ENCODE results near the gene PPFIBP2.

Gene PPFIBP2

DNA sequence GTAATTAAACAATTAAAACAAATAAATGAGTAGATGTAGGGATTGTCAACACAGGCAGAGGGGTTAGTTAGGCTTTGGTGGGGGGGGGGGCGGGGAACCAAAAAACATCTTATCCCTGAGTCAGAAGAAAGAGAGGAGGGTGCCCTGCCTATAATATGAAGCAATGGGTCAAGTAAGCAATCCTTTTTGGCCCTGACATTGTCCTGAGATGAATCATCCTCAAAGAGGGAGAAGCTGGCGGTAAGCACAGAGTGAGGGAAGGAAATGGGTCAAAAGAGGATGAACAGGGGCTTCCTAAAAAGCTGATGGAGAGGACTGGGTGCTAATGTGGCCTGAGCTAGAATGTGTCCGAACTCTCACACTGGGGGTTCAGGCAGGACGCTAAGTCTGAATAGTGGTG is 23.7 kb upstream of the PPFIBP2 start:
- Mint-ChIP-seq H3K27me3 (ENCODE audit: low read depth) (peaks cover 4% of the 10 kb centered on the region), H3K4me1 (ENCODE audit: low read depth) (no peaks in the 10 kb centered on the region), H3K27ac (no peak overlapping the region), H3K4me3 (no peak overlapping the region), H3K36me3 (ENCODE audit: low read depth) (no peaks in the 10 kb centered on the region), H3K9me3 (no peaks in the 10 kb centered on the region)

DNA sequence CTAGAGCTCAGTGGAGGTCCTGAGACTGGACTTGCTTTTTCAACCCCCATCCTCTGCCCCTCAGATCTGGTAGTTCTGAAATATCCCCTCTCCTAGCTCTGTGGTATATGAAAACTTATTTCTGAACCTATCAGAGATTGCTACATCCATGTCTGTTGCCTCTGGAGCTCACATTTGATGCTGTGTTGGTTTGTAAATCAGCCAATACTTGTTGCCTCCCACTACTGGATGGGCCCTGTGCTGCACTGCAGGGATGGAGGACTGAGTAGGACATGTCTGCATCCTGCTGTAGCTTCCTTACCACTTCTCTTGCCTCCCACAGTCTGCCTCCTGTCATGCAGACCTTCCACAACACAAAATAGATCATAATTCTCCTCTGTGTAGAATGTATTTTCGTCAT is 23.3 kb upstream of the PPFIBP2 start:
- Mint-ChIP-seq H3K4me3 (no peak overlapping the region), H3K4me1 (ENCODE audit: low read depth) (no peaks in the 10 kb centered on the region), H3K27ac (no peak overlapping the region), H3K27me3 (ENCODE audit: low read depth) (peaks cover 4% of the 10 kb centered on the region), H3K9me3 (no peaks in the 10 kb centered on the region), H3K36me3 (ENCODE audit: low read depth) (no peaks in the 10 kb centered on the region)

DNA sequence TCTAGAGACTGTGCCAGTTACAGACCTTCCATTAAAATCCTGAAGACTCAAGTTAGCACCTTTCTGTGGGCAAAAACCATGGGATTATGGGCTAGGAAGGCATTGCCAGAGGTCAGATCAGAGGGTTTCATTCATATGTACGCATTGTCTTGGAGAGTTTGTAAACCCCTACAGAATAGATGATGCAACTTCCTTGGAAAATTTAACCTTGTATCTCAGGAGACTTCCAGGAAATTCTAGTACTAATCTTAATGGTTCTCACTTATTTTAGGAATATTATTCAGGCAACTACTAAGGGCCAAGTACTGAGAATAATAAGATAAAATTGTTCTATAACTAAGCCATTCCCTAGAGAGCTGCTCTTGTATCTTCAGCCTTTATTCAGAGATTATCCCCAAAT is 21.5 kb upstream of the PPFIBP2 start:
- H3K9me3 Mint-ChIP-seq: no peaks in the 10 kb centered on the region
- no peak overlapping the region for H3K4me3 Mint-ChIP-seq
- peaks cover 4% of the 10 kb centered on the region for H3K27me3 Mint-ChIP-seq (ENCODE audit: low read depth)
- no peaks in the 10 kb centered on the region for H3K36me3 Mint-ChIP-seq (ENCODE audit: low read depth)
- no peaks in the 10 kb centered on the region for H3K4me1 Mint-ChIP-seq (ENCODE audit: low read depth)
- H3K27ac Mint-ChIP-seq: no peak overlapping the region

DNA sequence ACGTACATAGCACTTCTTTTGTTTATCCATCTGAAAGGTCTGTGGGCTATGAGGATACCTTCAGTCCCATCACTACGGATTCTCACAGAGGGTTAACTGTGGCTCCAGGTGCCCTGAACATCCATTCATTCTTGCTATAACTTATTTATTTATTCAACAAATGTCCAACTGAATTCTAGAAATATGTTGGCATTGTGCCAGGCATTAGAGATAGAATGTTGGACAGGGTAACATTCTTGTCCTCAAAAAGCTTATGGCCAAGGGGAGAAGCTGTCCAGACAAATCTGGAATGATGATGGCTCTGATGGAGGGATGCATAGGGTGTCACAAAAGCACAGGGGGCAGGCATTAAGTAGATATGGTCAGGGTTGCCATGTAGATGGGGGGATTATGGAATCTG is 20.1 kb upstream of the PPFIBP2 start:
- no peaks in the 10 kb centered on the region for H3K36me3 Mint-ChIP-seq (ENCODE audit: low read depth)
- no peaks in the 10 kb centered on the region for H3K4me1 Mint-ChIP-seq (ENCODE audit: low read depth)
- H3K4me3 Mint-ChIP-seq: no peak overlapping the region
- no peaks in the 10 kb centered on the region for H3K9me3 Mint-ChIP-seq
- H3K27ac Mint-ChIP-seq: no peak overlapping the region
- peaks cover 4% of the 10 kb centered on the region for H3K27me3 Mint-ChIP-seq (ENCODE audit: low read depth)

DNA sequence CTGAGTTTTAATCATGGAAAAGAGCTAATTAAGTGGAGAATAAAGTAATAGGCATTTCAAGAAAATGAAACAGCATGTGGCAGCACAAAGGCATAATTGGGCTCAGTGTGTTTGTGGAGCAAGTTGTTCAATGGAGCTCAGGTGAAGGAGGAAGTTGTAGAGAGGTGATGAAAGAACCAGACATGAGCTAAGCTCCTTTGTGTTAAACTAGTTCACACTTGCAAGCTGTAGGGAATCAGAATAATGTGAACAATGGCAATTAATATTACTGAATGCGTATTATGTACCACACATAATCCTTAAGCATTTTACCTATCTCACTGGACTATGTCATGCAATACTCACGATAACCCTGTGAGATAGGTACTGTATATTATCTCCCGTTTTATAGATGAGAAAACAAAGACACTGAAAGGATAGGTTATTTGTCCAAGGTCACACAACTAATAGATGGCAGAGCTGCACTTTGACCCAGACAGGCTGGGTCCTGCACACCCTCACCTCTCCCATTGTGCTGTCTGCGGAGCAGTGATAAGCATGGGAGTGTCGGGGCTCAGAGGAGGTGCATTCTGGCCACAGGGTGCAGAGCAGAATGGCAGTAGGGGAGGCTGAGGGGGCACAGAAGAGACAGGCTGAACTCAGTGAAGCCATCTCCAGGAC is 19.6 kb upstream of the PPFIBP2 start:
- Mint-ChIP-seq H3K36me3 (ENCODE audit: low read depth) (no peaks in the 10 kb centered on the region), H3K27ac (no peak overlapping the region), H3K27me3 (ENCODE audit: low read depth) (peaks cover 4% of the 10 kb centered on the region), H3K4me3 (no peak overlapping the region), H3K4me1 (ENCODE audit: low read depth) (no peaks in the 10 kb centered on the region), H3K9me3 (no peaks in the 10 kb centered on the region)

DNA sequence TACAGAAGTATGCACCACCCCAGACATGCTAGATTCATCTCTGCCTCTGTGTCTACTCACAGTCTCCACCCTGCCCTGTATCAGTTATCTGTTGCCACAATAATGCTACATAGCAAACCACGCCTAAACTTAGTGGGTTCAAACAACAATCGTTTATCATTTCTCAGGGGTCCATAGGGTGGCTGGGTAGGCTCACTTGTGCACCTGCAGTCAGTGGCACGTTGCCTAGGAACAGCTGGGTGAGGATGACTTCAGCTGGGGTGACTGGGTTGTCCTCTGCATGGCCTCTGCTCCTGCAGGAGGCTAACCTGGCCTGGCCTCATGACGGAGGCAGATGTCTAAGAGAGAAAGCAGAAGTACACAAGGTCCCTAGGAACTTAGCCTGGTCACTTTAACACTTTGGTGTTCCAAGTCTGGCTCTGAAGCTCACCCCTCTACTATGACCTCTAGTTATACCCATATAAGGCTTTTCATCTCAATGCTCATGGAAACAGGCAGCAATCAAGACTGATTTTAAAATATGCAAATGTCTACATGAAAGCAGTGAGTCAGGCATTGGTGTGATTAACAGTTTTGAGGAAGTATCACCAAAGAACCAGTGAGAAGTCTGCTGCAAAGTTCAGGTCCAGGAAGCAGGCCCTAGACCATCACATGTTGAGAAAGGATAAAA is 17.8 kb upstream of the PPFIBP2 start:
- Mint-ChIP-seq H3K9me3 (no peaks in the 10 kb centered on the region), H3K36me3 (ENCODE audit: low read depth) (no peaks in the 10 kb centered on the region), H3K27ac (no peak overlapping the region), H3K27me3 (ENCODE audit: low read depth) (no peaks in the 10 kb centered on the region), H3K4me3 (no peak overlapping the region), H3K4me1 (ENCODE audit: low read depth) (no peaks in the 10 kb centered on the region)

DNA sequence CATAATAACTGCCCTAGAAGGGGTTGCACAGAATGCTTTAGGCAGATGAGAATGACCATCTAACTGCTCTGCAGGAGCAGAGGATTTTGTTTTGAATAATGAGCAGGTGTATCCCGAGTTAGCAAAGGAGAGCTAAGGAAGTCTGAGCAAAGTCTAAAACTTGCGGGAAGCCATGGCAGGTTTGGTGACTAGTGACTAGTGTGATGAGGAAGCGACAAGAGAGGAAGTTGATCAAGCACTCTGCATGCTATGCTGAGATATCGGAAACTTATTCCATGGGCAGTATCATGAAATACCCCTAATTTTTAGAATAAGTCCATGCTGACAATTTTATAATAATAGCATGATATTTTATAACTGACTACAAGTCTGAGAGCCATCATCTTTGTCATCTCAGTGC is 15.6 kb upstream of the PPFIBP2 start:
- no peak overlapping the region for H3K4me3 Mint-ChIP-seq
- no peaks in the 10 kb centered on the region for H3K4me1 Mint-ChIP-seq (ENCODE audit: low read depth)
- H3K27me3 Mint-ChIP-seq (ENCODE audit: low read depth): no peaks in the 10 kb centered on the region
- no peaks in the 10 kb centered on the region for H3K36me3 Mint-ChIP-seq (ENCODE audit: low read depth)
- H3K27ac Mint-ChIP-seq: no peak overlapping the region
- H3K9me3 Mint-ChIP-seq: no peaks in the 10 kb centered on the region

DNA sequence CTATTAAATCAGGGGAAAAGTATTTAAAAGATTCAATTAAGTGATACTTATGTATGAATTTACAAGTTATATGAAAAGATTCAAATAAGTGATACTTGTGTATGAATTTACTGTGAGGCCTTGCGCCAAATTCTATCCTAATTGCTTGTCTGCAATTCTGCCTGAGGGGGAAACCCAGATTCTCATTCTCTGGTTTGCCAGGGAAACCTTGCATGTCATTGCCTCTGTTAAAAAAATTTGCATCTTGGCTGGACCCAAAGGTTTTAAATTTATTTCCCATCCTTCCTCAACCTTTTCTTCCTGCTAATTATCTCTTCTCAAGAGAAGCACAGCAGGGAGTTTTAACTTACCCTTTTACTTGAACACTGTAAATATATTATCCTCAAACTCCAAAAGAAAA is 14.7 kb upstream of the PPFIBP2 start:
- Mint-ChIP-seq H3K9me3 (no peaks in the 10 kb centered on the region), H3K27ac (no peak overlapping the region), H3K27me3 (ENCODE audit: low read depth) (no peaks in the 10 kb centered on the region), H3K4me1 (ENCODE audit: low read depth) (no peaks in the 10 kb centered on the region), H3K36me3 (ENCODE audit: low read depth) (no peaks in the 10 kb centered on the region), H3K4me3 (no peak overlapping the region)

DNA sequence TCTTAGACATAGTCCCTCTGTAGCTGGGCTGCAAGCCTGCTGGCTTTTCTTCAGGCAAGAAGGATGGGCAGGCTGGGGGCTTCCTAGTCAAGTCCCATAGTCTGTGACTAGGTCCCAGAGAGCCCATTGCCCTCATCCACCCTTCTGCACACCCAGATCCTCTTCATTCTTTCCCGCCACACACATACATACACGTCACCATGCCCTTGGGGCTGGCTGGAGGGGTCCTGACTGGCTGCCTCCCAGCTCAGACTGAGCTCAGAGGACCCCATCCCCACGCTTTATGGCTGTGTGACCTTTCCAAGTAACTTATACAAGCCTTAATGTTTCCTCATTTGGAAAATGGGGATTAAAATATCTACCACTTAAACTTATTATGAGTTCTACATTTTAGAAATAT is 13.5 kb upstream of the PPFIBP2 start:
- Mint-ChIP-seq H3K4me1 (ENCODE audit: low read depth) (no peaks in the 10 kb centered on the region), H3K27me3 (ENCODE audit: low read depth) (no peaks in the 10 kb centered on the region), H3K27ac (no peak overlapping the region), H3K36me3 (ENCODE audit: low read depth) (no peaks in the 10 kb centered on the region), H3K4me3 (no peak overlapping the region), H3K9me3 (no peaks in the 10 kb centered on the region)

DNA sequence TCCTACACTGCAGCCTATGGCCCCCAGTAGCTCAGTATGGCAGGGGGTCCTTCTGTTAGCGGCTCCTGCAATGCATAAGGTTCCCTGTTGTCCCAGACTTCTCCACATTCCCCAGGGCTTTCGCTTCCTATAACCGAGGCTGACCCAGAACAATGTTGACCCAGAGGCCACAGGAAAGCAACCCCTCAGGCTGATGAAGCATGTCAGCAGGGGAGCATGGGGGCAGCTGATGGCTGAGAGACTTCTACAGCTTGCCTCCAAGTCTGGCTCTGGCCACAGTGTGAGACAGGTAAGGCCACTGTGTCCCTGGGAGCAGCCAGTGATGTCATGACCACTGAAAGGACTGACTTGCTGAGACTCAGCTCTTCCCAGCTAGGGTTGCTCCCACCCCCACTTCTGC is 12.5 kb upstream of the PPFIBP2 start:
- H3K36me3 Mint-ChIP-seq (ENCODE audit: low read depth): no peaks in the 10 kb centered on the region
- no peaks in the 10 kb centered on the region for H3K4me1 Mint-ChIP-seq (ENCODE audit: low read depth)
- no peak overlapping the region for H3K4me3 Mint-ChIP-seq
- H3K27me3 Mint-ChIP-seq (ENCODE audit: low read depth): no peaks in the 10 kb centered on the region
- H3K9me3 Mint-ChIP-seq: no peaks in the 10 kb centered on the region
- H3K27ac Mint-ChIP-seq: no peak overlapping the region

DNA sequence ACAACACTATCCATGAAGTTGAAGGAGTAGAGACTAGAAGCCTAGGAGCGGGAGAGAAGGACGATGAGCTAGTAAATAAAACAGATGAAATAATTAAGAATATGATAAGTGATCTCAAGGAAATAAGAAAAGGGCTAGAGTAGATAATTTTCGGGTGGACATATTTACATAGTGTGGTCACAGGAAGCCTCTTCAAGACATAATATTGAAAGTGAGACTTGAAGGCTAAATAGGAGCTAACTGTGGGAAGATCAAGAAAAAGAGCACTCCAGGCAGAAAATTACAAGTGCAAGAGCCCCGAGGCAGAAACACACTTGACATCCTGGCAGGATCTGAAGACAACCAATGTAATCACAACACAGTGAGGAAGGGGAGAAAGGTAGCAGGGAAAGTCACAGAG is 11.9 kb upstream of the PPFIBP2 start:
- H3K4me1 Mint-ChIP-seq (ENCODE audit: low read depth): no peaks in the 10 kb centered on the region
- H3K9me3 Mint-ChIP-seq: no peaks in the 10 kb centered on the region
- no peak overlapping the region for H3K27ac Mint-ChIP-seq
- peaks cover 5% of the 10 kb centered on the region for H3K27me3 Mint-ChIP-seq (ENCODE audit: low read depth)
- no peak overlapping the region for H3K4me3 Mint-ChIP-seq
- H3K36me3 Mint-ChIP-seq (ENCODE audit: low read depth): no peaks in the 10 kb centered on the region

DNA sequence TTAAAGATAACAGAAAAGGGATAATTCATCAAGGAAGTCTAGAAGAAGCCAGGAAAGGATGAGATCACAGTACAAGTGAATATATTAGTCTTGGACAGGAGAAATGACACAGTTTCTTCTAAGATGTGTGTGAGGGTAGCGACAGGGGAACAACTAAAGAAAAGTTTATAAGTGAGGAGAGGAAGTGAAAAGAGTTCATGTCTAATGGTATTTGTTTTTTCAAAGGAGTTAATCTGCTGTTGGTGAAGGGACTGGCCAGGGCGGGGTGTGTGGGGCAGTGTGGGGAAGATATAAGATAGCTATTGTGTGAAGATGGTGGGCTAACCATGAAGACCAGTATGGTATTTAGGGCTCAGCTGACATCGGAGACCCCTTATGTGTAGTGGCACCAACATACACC is 7.6 kb upstream of the PPFIBP2 start:
- H3K4me3 Mint-ChIP-seq: no peak overlapping the region
- H3K4me1 Mint-ChIP-seq (ENCODE audit: low read depth): no peaks in the 10 kb centered on the region
- no peak overlapping the region for H3K27ac Mint-ChIP-seq
- H3K27me3 Mint-ChIP-seq (ENCODE audit: low read depth): peaks cover 5% of the 10 kb centered on the region
- H3K36me3 Mint-ChIP-seq (ENCODE audit: low read depth): no peaks in the 10 kb centered on the region
- H3K9me3 Mint-ChIP-seq: no peaks in the 10 kb centered on the region

DNA sequence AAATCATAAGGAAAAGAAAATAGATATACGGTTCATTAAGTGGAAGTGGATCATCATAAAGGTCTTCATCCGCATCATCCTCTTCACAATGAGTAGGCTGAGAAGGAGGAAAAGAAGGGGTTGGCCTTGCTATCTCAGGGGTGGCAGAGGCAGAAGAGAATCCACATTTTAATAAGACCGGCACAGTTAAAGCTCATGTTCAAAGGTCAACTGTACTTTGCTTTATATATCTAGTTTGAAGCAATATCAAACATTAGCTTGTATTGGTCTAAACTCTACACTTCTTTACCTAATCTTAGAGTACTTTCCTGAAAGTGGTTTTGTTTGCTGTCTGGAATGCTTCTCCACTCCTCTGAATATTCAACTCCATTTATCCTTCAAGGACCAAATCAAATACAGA is 5.7 kb upstream of the PPFIBP2 start:
- Mint-ChIP-seq H3K27me3 (ENCODE audit: low read depth) (peaks cover 5% of the 10 kb centered on the region), H3K9me3 (no peaks in the 10 kb centered on the region), H3K4me3 (no peak overlapping the region), H3K36me3 (ENCODE audit: low read depth) (no peaks in the 10 kb centered on the region), H3K27ac (no peak overlapping the region), H3K4me1 (ENCODE audit: low read depth) (peaks cover 10% of the 10 kb centered on the region)

DNA sequence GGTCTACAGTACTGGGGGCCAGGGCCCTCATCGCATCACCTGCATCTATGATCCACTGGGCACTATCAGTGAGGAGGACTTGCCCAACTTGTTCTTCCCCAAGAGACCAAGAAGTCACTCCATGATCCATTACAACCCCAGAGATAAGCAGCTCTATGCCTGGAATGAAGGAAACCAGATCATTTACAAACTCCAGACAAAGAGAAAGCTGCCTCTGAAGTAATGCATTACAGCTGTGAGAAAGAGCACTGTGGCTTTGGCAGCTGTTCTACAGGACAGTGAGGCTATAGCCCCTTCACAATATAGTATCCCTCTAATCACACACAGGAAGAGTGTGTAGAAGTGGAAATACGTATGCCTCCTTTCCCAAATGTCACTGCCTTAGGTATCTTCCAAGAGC is 3.8 kb upstream of the PPFIBP2 start:
- peaks cover 2% of the 10 kb centered on the region for H3K36me3 Mint-ChIP-seq (ENCODE audit: low read depth)
- H3K4me3 Mint-ChIP-seq: no peak overlapping the region
- H3K27me3 Mint-ChIP-seq (ENCODE audit: low read depth): peaks cover 13% of the 10 kb centered on the region
- no peaks in the 10 kb centered on the region for H3K9me3 Mint-ChIP-seq
- peaks cover 16% of the 10 kb centered on the region for H3K4me1 Mint-ChIP-seq (ENCODE audit: low read depth)
- H3K27ac Mint-ChIP-seq: no peak overlapping the region

DNA sequence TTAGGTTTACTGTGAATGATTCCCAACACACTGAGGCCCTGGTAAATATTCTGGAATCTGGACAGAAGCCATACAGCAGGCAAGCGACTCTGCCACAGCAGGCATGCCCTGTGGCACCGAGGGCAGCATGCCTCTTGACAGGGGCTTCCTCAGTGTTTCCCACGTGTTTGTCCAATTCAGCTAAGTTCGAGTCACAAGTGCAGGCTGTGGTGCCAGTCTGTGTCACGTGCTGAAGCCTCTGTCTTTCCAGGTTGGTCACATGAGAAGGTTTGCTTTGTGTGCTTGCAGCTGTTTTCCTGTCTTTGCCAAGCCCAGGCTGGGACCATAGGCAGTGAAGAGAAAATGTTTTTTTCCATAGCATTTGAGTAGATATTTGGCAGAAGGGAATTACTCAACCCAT is 2.4 kb upstream of the PPFIBP2 start:
- peaks cover 18% of the 10 kb centered on the region for H3K4me1 Mint-ChIP-seq (ENCODE audit: low read depth)
- peaks cover 27% of the 10 kb centered on the region for H3K27me3 Mint-ChIP-seq (ENCODE audit: low read depth)
- H3K4me3 Mint-ChIP-seq: no peak overlapping the region
- no peak overlapping the region for H3K27ac Mint-ChIP-seq
- H3K36me3 Mint-ChIP-seq (ENCODE audit: low read depth): peaks cover 2% of the 10 kb centered on the region
- H3K9me3 Mint-ChIP-seq: no peaks in the 10 kb centered on the region
